ENCODE results near the gene TOPORS. TPM values are rescaled to one million over a fixed set of nuclear protein-coding genes. Genes with fewer than 3 reads are reported as not detected.
"Not testable (repeated sequence)": the region's sequence is repeated elsewhere in the genome, so short reads cannot be mapped to it uniquely, and the experiment has no call there.

Gene TOPORS
- 23.4 TPM for polyA plus RNA-seq (2013, experiment 1 of 4)
- polyA plus RNA-seq (2013, experiment 2 of 4): 26.0 TPM
- 25.6 TPM for polyA plus RNA-seq (2013, experiment 3 of 4)
- polyA plus RNA-seq (2013, experiment 4 of 4): 25.8 TPM

DNA sequence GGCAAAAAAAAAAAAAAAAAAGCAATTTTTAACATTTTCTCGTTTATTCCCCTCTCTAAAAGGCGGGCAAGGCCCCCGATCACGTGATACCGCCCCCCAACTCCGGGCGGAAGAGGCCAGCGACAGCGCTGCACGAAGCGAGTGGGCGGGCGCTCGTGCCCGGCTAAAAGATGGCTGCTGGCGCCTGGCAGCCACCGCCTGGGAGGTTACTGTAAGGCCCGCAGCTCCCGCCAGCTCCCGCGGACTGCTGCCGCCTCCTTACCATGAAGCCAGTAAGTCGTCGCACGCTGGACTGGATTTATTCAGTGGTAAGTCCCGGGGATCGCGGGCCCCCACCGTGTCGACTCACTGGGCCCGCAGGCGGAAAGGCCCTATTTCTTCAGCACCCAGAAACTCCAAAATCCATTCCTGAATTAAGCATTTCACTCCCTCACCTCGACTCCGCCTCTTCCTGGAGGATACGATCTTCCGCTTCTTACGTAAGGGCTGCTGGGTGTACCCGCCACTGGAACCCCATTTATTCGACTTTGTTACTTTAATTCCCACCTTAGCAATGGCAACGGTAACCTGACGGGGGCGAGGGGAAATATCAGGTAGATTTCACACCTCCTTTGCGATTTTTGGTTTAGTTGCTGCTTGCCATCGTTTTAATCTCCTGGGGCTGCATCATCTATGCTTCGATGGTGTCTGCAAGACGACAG is at the start of gene TOPORS, which contains the start of gene SMIM27:
TOPORS (minus strand) TSS at position 415 of the 701 bp plus-strand sequence; CDS start at position 265, 150 bp downstream.
SMIM27 (plus strand) TSS at position 156 of the 701 bp plus-strand sequence; CDS start at position 264, 108 bp downstream.
- Histone ChIP-seq H3K4me1 (ENCODE audit: control insufficient read depth, insufficient read depth, low read length) (no peaks in the 10 kb centered on the region), H3K36me3 (ENCODE audit: control insufficient read depth, insufficient read depth, low read length) (no peaks in the 10 kb centered on the region), H3K27ac (ENCODE audit: insufficient read depth, low read depth, low read length, poor library complexity, severe bottlenecking) (peak within 1 kb of the TSS; percentile 95), H3K27me3 (ENCODE audit: control insufficient read depth, insufficient read depth, low read length, poor library complexity, severe bottlenecking) (no peaks in the 10 kb centered on the region), H3K4me3 (ENCODE audit: insufficient read depth, low read depth, low read length) (peak within 1 kb of the TSS; percentile 80), H3K9me3 (ENCODE audit: control insufficient read depth, low read length) (no peaks in the 10 kb centered on the region)
- WGBS, 2 experiments: 1% methylated on average over 46 of the region's 46 CpGs

- H3K4me1 ChIP-seq (ENCODE audit: control insufficient read depth, insufficient read depth, low read length); H3K9me3 ChIP-seq (ENCODE audit: control insufficient read depth, low read length); H3K27ac ChIP-seq (ENCODE audit: insufficient read depth, low read depth, low read length, poor library complexity, severe bottlenecking); H3K27me3 ChIP-seq (ENCODE audit: control insufficient read depth, insufficient read depth, low read length, poor library complexity, severe bottlenecking); H3K4me3 ChIP-seq (ENCODE audit: insufficient read depth, low read depth, low read length); H3K36me3 ChIP-seq (ENCODE audit: control insufficient read depth, insufficient read depth, low read length): not testable (repeated sequence)
- WGBS, 2 experiments: 84 to 96% methylated on average over 2 to 3 of the region's 3 CpGs
These were observed 46.6 kb upstream of the TOPORS start for GRCh38 chr9:32599021-32599420.

- no peaks in the 10 kb centered on the region for H3K27me3 ChIP-seq (ENCODE audit: control insufficient read depth, insufficient read depth, low read length, poor library complexity, severe bottlenecking)
- no peak overlapping the region for H3K4me3 ChIP-seq (ENCODE audit: insufficient read depth, low read depth, low read length)
- H3K9me3 ChIP-seq (ENCODE audit: control insufficient read depth, low read length): no peaks in the 10 kb centered on the region
- no peaks in the 10 kb centered on the region for H3K4me1 ChIP-seq (ENCODE audit: control insufficient read depth, insufficient read depth, low read length)
- H3K27ac ChIP-seq (ENCODE audit: insufficient read depth, low read depth, low read length, poor library complexity, severe bottlenecking): no peak overlapping the region
- no peaks in the 10 kb centered on the region for H3K36me3 ChIP-seq (ENCODE audit: control insufficient read depth, insufficient read depth, low read length)
These were observed 44.5 kb upstream of the TOPORS start for GRCh38 chr9:32596936-32597335.

- no peaks in the 10 kb centered on the region for H3K27me3 ChIP-seq (ENCODE audit: control insufficient read depth, insufficient read depth, low read length, poor library complexity, severe bottlenecking)
- no peaks in the 10 kb centered on the region for H3K4me1 ChIP-seq (ENCODE audit: control insufficient read depth, insufficient read depth, low read length)
- no peak overlapping the region for H3K4me3 ChIP-seq (ENCODE audit: insufficient read depth, low read depth, low read length)
- no peaks in the 10 kb centered on the region for H3K36me3 ChIP-seq (ENCODE audit: control insufficient read depth, insufficient read depth, low read length)
- WGBS, 2 experiments: 87 to 88% methylated on average over 4 of the region's 4 CpGs
- H3K27ac ChIP-seq (ENCODE audit: insufficient read depth, low read depth, low read length, poor library complexity, severe bottlenecking): no peak overlapping the region
- no peaks in the 10 kb centered on the region for H3K9me3 ChIP-seq (ENCODE audit: control insufficient read depth, low read length)
These were observed 43.9 kb upstream of the TOPORS start for GRCh38 chr9:32596096-32596865.

DNA sequence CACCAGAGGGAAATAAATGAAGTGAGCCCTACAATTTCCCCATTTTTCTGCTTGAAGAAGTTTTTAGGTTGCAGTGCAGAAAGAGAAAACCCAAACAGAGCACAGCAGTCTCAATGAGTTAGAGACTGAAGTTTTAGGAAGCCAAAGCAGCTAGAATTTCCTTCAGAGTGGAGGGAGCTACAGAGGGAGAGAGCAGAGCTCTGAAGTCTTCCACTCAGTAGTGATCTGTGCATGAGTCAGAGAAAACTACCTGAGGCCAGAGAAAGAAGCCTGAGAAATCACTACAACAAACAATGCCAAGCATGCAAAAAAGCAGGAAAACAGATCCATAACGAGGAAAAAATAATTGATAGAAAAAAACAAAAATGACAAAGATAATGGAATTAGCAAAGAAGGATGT is 38.5 kb upstream of the TOPORS start:
- Histone ChIP-seq H3K27me3 (ENCODE audit: control insufficient read depth, insufficient read depth, low read length, poor library complexity, severe bottlenecking) (no peaks in the 10 kb centered on the region), H3K4me3 (ENCODE audit: insufficient read depth, low read depth, low read length) (no peak overlapping the region), H3K9me3 (ENCODE audit: control insufficient read depth, low read length) (no peaks in the 10 kb centered on the region), H3K27ac (ENCODE audit: insufficient read depth, low read depth, low read length, poor library complexity, severe bottlenecking) (no peak overlapping the region), H3K36me3 (ENCODE audit: control insufficient read depth, insufficient read depth, low read length) (no peaks in the 10 kb centered on the region), H3K4me1 (ENCODE audit: control insufficient read depth, insufficient read depth, low read length) (no peaks in the 10 kb centered on the region)
- no CpG with 5 or more reads among the region's 1 CpG for WGBS, 2 experiments

- Histone ChIP-seq H3K36me3 (ENCODE audit: control insufficient read depth, insufficient read depth, low read length) (no peaks in the 10 kb centered on the region), H3K27ac (ENCODE audit: insufficient read depth, low read depth, low read length, poor library complexity, severe bottlenecking) (no peak overlapping the region), H3K4me1 (ENCODE audit: control insufficient read depth, insufficient read depth, low read length) (no peaks in the 10 kb centered on the region), H3K9me3 (ENCODE audit: control insufficient read depth, low read length) (no peaks in the 10 kb centered on the region), H3K27me3 (ENCODE audit: control insufficient read depth, insufficient read depth, low read length, poor library complexity, severe bottlenecking) (no peaks in the 10 kb centered on the region), H3K4me3 (ENCODE audit: insufficient read depth, low read depth, low read length) (no peak overlapping the region)
- WGBS, 2 experiments: 85 to 90% methylated on average over 2 of the region's 2 CpGs
These were observed 38.1 kb upstream of the TOPORS start for GRCh38 chr9:32590476-32590875.

DNA sequence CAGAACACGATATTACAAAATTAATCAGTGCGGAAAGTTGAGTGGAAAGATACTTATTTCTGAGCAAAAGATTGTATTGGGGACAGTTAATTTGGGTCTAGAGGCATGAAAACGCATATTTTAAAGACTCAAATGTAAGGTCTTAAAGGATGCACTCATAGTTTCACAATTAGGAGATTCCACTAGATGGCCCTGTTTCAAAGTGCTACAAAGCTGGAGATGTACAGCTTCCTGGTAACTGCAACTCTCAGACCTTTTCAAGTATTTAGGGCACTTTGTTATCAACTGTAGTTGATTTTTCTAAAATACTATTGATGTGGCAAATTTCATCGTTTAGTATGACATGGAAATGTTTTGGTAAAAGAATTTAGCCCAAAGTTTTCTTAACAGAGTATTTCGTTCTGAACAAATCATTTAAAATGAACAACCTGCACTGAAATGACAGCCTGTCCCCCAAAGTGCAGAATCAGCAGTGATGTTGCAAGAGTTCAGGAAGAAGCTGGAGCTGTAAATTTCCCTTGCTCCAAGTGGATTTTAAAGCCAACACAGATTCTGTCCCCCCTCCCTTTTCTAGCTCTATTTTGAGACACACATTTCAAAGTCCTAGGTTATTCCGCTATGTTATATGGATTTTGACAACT is 36.8 kb upstream of the TOPORS start:
- Histone ChIP-seq H3K9me3 (ENCODE audit: control insufficient read depth, low read length) (no peaks in the 10 kb centered on the region), H3K36me3 (ENCODE audit: control insufficient read depth, insufficient read depth, low read length) (no peaks in the 10 kb centered on the region), H3K4me1 (ENCODE audit: control insufficient read depth, insufficient read depth, low read length) (no peaks in the 10 kb centered on the region), H3K4me3 (ENCODE audit: insufficient read depth, low read depth, low read length) (no peak overlapping the region), H3K27me3 (ENCODE audit: control insufficient read depth, insufficient read depth, low read length, poor library complexity, severe bottlenecking) (no peaks in the 10 kb centered on the region), H3K27ac (ENCODE audit: insufficient read depth, low read depth, low read length, poor library complexity, severe bottlenecking) (no peak overlapping the region)
- 57 to 69% methylated on average over 5 to 6 of the region's 6 CpGs for WGBS, 2 experiments

DNA sequence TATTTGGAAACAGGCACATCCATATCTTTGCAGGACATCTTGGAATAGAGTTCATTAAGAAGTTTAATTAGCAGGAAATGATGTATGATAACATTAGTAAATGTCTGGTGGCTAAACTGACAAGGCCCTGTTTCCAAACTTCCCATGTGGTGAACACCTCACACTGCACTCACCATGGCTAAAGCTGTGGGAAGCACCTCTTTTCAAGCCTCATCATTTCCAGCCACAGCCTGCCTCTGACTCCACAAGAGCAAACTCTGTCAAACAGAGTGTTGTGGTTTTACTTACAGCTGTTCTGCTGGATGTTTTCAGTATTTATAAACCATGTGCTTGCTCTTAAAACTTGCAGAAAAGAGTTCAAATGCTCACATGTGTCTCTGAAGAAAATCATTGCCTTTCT is 35.5 kb upstream of the TOPORS start:
- Histone ChIP-seq H3K27ac (ENCODE audit: insufficient read depth, low read depth, low read length, poor library complexity, severe bottlenecking) (no peak overlapping the region), H3K27me3 (ENCODE audit: control insufficient read depth, insufficient read depth, low read length, poor library complexity, severe bottlenecking) (no peaks in the 10 kb centered on the region), H3K4me1 (ENCODE audit: control insufficient read depth, insufficient read depth, low read length) (no peaks in the 10 kb centered on the region), H3K36me3 (ENCODE audit: control insufficient read depth, insufficient read depth, low read length) (no peaks in the 10 kb centered on the region), H3K4me3 (ENCODE audit: insufficient read depth, low read depth, low read length) (no peak overlapping the region), H3K9me3 (ENCODE audit: control insufficient read depth, low read length) (no peaks in the 10 kb centered on the region)

- Histone ChIP-seq H3K9me3 (ENCODE audit: control insufficient read depth, low read length) (no peaks in the 10 kb centered on the region), H3K36me3 (ENCODE audit: control insufficient read depth, insufficient read depth, low read length) (no peaks in the 10 kb centered on the region), H3K4me3 (ENCODE audit: insufficient read depth, low read depth, low read length) (no peak overlapping the region), H3K27me3 (ENCODE audit: control insufficient read depth, insufficient read depth, low read length, poor library complexity, severe bottlenecking) (no peaks in the 10 kb centered on the region), H3K4me1 (ENCODE audit: control insufficient read depth, insufficient read depth, low read length) (no peaks in the 10 kb centered on the region), H3K27ac (ENCODE audit: insufficient read depth, low read depth, low read length, poor library complexity, severe bottlenecking) (no peak overlapping the region)
- WGBS, 2 experiments: 85 to 88% methylated on average over 2 of the region's 2 CpGs
These were observed 32.4 kb upstream of the TOPORS start for GRCh38 chr9:32584784-32585183.

- WGBS, 2 experiments: 71 to 81% methylated on average over 3 of the region's 3 CpGs
- H3K4me1 ChIP-seq (ENCODE audit: control insufficient read depth, insufficient read depth, low read length): no peaks in the 10 kb centered on the region
- no peak overlapping the region for H3K27ac ChIP-seq (ENCODE audit: insufficient read depth, low read depth, low read length, poor library complexity, severe bottlenecking)
- no peaks in the 10 kb centered on the region for H3K36me3 ChIP-seq (ENCODE audit: control insufficient read depth, insufficient read depth, low read length)
- H3K27me3 ChIP-seq (ENCODE audit: control insufficient read depth, insufficient read depth, low read length, poor library complexity, severe bottlenecking): no peaks in the 10 kb centered on the region
- H3K9me3 ChIP-seq (ENCODE audit: control insufficient read depth, low read length): no peaks in the 10 kb centered on the region
- H3K4me3 ChIP-seq (ENCODE audit: insufficient read depth, low read depth, low read length): no peak overlapping the region
These were observed 29.2 kb upstream of the TOPORS start for GRCh38 chr9:32581512-32582143.

Measured in ectodermal cell (in vitro differentiated cells).